ENCODE results near the gene MYO9B. TPM values are rescaled to one million over a fixed set of nuclear protein-coding genes. Genes with fewer than 3 reads are reported as not detected.

The MYO9B gene
- polyA plus RNA-seq, 2 of the 4 experiments (the other 2 are of a cell fraction): 13.0 to 27.7 TPM

DNA sequence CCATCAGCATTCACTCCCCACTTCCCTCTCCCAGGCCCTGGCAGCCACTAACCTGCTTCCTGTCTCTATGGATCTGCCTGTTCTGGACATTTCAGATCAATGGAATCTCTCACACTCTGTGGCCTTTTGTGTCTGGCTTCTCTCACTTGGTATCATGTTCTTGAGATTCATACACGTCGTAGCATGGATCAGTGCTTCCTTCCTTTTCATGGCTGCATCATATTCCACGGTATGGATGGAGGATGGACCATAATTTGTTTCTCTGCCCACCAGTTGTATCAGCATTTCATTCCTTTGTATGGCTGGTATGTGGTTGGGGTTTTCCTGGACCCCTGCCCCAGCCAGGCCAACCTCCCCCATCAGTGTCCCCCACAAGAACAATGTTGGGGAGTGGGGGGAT, 36.2 kb downstream of the MYO9B start:
- Histone ChIP-seq H3K4me3 (no peak overlapping the region), H3K4me2 (no peak overlapping the region), H3K4me1 (peaks cover 24% of the 10 kb centered on the region), H3K27ac (no peak overlapping the region), H3K9me3 (no peaks in the 10 kb centered on the region)
- no peak for FAIRE-seq
- WGBS (ENCODE audit: missing lambda C conversion rate): 90% methylated on average over 3 of the region's 3 CpGs
- CTCF ChIA-PET: no interaction called here
- ATAC-seq: no peak
- TF ChIP-seq JUN (IDR thresholded peaks at IDR 0.05): no peak
- TF ChIP-seq RAD21 (conservative IDR thresholded peaks at IDR 0.05 in 1 of 2, IDR thresholded peaks at IDR 0.05 in 1 of 2): no peak
- DNase-seq (ENCODE audit: low read depth in 1 of 2, low spot score in 1 of 2): no peak
- POLR2A ChIA-PET: no interaction called here

DNA sequence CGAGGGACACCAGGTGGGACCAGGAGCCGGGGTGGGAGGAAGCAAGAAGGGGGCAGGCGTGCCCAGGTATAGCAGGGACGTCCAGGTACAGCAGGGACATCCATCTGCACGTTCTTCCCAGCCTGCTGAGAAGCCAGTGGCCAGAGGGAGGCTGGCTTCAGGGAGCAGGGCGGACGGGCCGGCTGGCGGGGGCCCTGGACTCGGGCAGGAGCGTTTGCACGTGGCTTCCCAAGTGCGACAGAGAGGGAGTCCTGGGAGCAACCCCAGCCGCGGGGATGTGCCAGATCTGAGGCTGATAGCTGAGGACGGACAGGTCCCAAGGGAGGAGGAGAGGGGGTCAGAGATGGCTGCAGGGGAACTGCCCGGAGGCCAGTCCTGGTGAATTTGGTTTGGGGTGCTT, 36.7 kb downstream of the MYO9B start:
- Histone ChIP-seq H3K4me2 (no peak overlapping the region), H3K27ac (no peak overlapping the region), H3K9me3 (no peaks in the 10 kb centered on the region), H3K4me1 (peaks cover 20% of the 10 kb centered on the region), H3K4me3 (no peak overlapping the region)
- ChIA-PET POLR2A (no interaction called here), CTCF (no interaction called here)
- DNase-seq (ENCODE audit: low read depth in 1 of 2, low spot score in 1 of 2) (no peak), FAIRE-seq (no peak), ATAC-seq (no peak)
- no peak for TF ChIP-seq FOSB (CRISPR knock-in tag; IDR thresholded peaks at IDR 0.05)
- no peak for TF ChIP-seq POLR2A (IDR thresholded peaks at IDR 0.05; ENCODE audit: low read length)
- no peak for TF ChIP-seq NFE2L2 (conservative IDR thresholded peaks at IDR 0.05; ENCODE audit: low read length)
- TF ChIP-seq, protein P1, sequence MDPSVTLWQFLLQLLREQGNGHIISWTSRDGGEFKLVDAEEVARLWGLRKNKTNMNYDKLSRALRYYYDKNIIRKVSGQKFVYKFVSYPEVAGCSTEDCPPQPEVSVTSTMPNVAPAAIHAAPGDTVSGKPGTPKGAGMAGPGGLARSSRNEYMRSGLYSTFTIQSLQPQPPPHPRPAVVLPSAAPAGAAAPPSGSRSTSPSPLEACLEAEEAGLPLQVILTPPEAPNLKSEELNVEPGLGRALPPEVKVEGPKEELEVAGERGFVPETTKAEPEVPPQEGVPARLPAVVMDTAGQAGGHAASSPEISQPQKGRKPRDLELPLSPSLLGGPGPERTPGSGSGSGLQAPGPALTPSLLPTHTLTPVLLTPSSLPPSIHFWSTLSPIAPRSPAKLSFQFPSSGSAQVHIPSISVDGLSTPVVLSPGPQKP (IDR thresholded peaks at IDR 0.05; ENCODE audit: low read depth, low read length): no peak
- no peak for TF ChIP-seq TP53 (CRISPR knock-in tag; IDR thresholded peaks at IDR 0.05)
- WGBS (ENCODE audit: missing lambda C conversion rate): 78% methylated on average over 9 of the region's 17 CpGs

DNA sequence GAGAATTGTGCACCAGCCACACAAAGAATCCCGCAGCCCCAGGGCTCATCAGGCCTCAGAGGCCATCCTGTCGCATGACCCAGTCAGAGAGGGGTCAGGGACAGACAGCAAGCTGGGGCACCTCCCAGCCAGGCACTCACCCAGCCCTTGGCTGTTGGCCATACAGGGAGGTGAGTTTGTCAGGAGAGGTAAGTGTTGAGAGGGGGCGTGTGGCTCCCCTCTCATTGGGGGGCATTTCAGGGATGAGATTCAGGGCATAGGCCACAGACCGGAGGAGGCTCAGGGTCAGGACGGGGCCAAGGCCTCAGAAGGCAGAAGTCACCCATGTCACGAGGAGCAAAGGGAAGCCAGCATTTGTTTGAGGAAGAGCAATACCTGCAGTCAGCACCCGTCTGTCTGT, 37.1 kb downstream of the MYO9B start:
- peaks cover 15% of the 10 kb centered on the region for H3K4me1 ChIP-seq
- ATAC-seq: no peak
- WGBS (ENCODE audit: missing lambda C conversion rate): 91% methylated on average over 7 of the region's 7 CpGs
- POLR2A ChIA-PET: no interaction called here
- no peak overlapping the region for H3K27ac ChIP-seq
- H3K4me2 ChIP-seq: no peak overlapping the region
- CTCF ChIA-PET: no interaction called here
- H3K9me3 ChIP-seq: no peaks in the 10 kb centered on the region
- no peak for FAIRE-seq
- TF ChIP-seq MYC (IDR thresholded peaks at IDR 0.05; ENCODE audit: borderline replicate concordance, low read length): no peak
- TF ChIP-seq FOSL2 (IDR thresholded peaks at IDR 0.05): no peak
- no peak for TF ChIP-seq FOSL2 (CRISPR knock-in tag; IDR thresholded peaks at IDR 0.05)
- no peak overlapping the region for H3K4me3 ChIP-seq
- no peak for DNase-seq (ENCODE audit: low read depth in 1 of 2, low spot score in 1 of 2)

DNA sequence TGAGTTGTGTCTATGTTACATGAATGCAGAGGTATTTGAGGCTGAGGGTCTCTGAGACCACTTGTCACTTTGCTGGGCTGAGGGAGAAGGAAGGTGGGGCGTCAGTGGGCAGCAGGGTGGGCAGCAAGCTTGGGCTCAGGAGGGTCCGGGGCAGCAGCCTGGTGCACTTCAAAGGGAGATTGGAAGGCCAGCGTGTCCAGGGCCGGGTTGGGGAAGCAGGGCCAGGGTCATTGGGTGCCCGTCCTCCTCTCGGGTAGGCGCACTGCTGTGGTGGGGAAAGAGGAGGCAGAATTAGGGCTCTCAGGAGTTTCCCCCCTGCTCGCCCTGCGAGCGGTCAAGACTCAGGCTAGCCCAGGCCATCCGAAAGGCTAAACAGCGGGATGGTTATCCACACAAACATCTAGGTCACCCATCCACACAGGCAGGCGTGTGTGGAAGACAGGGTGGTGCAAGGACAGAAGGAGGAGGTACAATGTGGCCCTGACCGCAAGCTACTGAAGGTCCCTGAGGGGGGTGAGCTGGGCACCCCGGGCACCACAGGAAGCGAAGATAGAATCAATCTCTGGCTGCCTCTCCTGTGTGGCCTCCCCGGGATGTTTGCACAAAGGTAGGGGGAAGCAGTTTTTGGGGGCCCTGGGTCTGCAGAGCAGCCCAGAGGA, 37.7 kb downstream of the MYO9B start:
- no peaks in the 10 kb centered on the region for H3K9me3 ChIP-seq
- ATAC-seq (no peak), DNase-seq (ENCODE audit: low read depth in 1 of 2, low spot score in 1 of 2) (no peak), FAIRE-seq (no peak)
- peaks cover 12% of the 10 kb centered on the region for H3K4me1 ChIP-seq
- CTCF ChIA-PET: no interaction called here
- no peak overlapping the region for H3K4me2 ChIP-seq
- 90% methylated on average over 14 of the region's 17 CpGs for WGBS (ENCODE audit: missing lambda C conversion rate)
- POLR2A ChIA-PET: no interaction called here
- no peak overlapping the region for H3K4me3 ChIP-seq
- TF ChIP-seq ESRRA (IDR thresholded peaks at IDR 0.05; ENCODE audit: borderline replicate concordance, low read length) (no peak), CBX8 (IDR thresholded peaks at IDR 0.05) (no peak), RFX5 (IDR thresholded peaks at IDR 0.05) (no peak), MYC (IDR thresholded peaks at IDR 0.05; ENCODE audit: borderline replicate concordance, low read length) (no peak), NPAS2 (CRISPR knock-in tag; IDR thresholded peaks at IDR 0.05; ENCODE audit: borderline replicate concordance) (no peak), HEYL (CRISPR knock-in tag; IDR thresholded peaks at IDR 0.05) (no peak), KDM5A (IDR thresholded peaks at IDR 0.05) (no peak), RAD21 (conservative IDR thresholded peaks at IDR 0.05 in 1 of 2, IDR thresholded peaks at IDR 0.05 in 1 of 2) (no peak), FOXS1 (CRISPR knock-in tag; IDR thresholded peaks at IDR 0.05) (no peak), CHD4 (IDR thresholded peaks at IDR 0.05; ENCODE audit: borderline replicate concordance) (no peak)
- TF ChIP-seq, protein P2, sequence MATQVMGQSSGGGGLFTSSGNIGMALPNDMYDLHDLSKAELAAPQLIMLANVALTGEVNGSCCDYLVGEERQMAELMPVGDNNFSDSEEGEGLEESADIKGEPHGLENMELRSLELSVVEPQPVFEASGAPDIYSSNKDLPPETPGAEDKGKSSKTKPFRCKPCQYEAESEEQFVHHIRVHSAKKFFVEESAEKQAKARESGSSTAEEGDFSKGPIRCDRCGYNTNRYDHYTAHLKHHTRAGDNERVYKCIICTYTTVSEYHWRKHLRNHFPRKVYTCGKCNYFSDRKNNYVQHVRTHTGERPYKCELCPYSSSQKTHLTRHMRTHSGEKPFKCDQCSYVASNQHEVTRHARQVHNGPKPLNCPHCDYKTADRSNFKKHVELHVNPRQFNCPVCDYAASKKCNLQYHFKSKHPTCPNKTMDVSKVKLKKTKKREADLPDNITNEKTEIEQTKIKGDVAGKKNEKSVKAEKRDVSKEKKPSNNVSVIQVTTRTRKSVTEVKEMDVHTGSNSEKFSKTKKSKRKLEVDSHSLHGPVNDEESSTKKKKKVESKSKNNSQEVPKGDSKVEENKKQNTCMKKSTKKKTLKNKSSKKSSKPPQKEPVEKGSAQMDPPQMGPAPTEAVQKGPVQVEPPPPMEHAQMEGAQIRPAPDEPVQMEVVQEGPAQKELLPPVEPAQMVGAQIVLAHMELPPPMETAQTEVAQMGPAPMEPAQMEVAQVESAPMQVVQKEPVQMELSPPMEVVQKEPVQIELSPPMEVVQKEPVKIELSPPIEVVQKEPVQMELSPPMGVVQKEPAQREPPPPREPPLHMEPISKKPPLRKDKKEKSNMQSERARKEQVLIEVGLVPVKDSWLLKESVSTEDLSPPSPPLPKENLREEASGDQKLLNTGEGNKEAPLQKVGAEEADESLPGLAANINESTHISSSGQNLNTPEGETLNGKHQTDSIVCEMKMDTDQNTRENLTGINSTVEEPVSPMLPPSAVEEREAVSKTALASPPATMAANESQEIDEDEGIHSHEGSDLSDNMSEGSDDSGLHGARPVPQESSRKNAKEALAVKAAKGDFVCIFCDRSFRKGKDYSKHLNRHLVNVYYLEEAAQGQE (IDR thresholded peaks at IDR 0.05): no peak
- TF ChIP-seq, protein P1 (IDR thresholded peaks at IDR 0.05; ENCODE audit: low read depth, low read length): no peak
- TF ChIP-seq, protein P3, sequence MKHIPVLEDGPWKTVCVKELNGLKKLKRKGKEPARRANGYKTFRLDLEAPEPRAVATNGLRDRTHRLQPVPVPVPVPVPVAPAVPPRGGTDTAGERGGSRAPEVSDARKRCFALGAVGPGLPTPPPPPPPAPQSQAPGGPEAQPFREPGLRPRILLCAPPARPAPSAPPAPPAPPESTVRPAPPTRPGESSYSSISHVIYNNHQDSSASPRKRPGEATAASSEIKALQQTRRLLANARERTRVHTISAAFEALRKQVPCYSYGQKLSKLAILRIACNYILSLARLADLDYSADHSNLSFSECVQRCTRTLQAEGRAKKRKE (CRISPR knock-in tag; IDR thresholded peaks at IDR 0.05; ENCODE audit: low read depth): no peak
- H3K27ac ChIP-seq: no peak overlapping the region

All from A549 (cell line).